Cardiac fibroblast (primary cell): ENCODE data around the gene ADH1A.
A peak's percentile ranks its signal among the peaks of the same experiment; 100 is the strongest.
"Not testable (repeated sequence)": the region's sequence is repeated elsewhere in the genome, so short reads cannot be mapped to it uniquely, and the experiment has no call there.

Experiments
- DNase-seq, 2 donors: peaks; one replicate each; pipeline versions ENCODE4 v3.0.0 to v3.0.0-alpha.2; 2010; ENCODE audit warnings: low read depth in 2 of 2
- H3K4me3 ChIP-seq, 2 donors: replicated peaks in 1 of 2; 1 replicate in 1 of 2; 2 replicates in 1 of 2; pipeline ENCODE4 v1.5.1; 2011; ENCODE audit warnings: low read depth in 2 of 2, low read length in 2 of 2, mild to moderate bottlenecking in 2 of 2, moderate library complexity in 1 of 2
- CTCF ChIP-seq: IDR thresholded peaks from one replicate; pipeline ENCODE4 v1.5.1; 2011; ENCODE audit warnings: low read depth, mild to moderate bottlenecking, low read length, inconsistent platforms

Gene ADH1A

GRCh38 chr4:99264927-99265326 lies 25.9 kb downstream of the ADH1A start:
- H3K4me3 ChIP-seq, result no peak overlapping the region
- no peak for TF ChIP-seq CTCF
- DNase-seq, result peak in 1 of 2 donors; percentile 9

- no peak for TF ChIP-seq CTCF
- DNase-seq, result no peak
- no peak overlapping the region for H3K4me3 ChIP-seq
These were observed 38.0 kb downstream of the ADH1A start for GRCh38 chr4:99252746-99253145.

GRCh38 chr4:99248714-99249113 lies 42.1 kb downstream of the ADH1A start:
- TF ChIP-seq CTCF, result no peak
- no peak overlapping the region for H3K4me3 ChIP-seq
- peak; percentile 3 to 38 for DNase-seq

- no peak for TF ChIP-seq CTCF
- no peak overlapping the region for H3K4me3 ChIP-seq
- no peak for DNase-seq
These were observed 54.8 kb downstream of the ADH1A start for GRCh38 chr4:99235955-99236354.

- H3K4me3 ChIP-seq, result no peak overlapping the region
- no peak for DNase-seq
- no peak for TF ChIP-seq CTCF
These were observed 56.3 kb downstream of the ADH1A start for GRCh38 chr4:99234331-99235010.

GRCh38 chr4:99233397-99233796 lies 57.4 kb downstream of the ADH1A start:
- not testable (repeated sequence) for DNase-seq, H3K4me3 ChIP-seq

GRCh38 chr4:99228706-99229105 lies 62.1 kb downstream of the ADH1A start:
- not testable (repeated sequence) for DNase-seq

GRCh38 chr4:99227646-99228045 lies 63.1 kb downstream of the ADH1A start:
- not testable (repeated sequence) for H3K4me3 ChIP-seq, DNase-seq

More at GRCh38 chr4:99228706-99229105, 62.1 kb downstream of the ADH1A start:
- not testable (repeated sequence) for H3K4me3 ChIP-seq
